Measurements from ENCODE around the gene VMAC. TPM values are rescaled to one million over a fixed set of nuclear protein-coding genes. Genes with fewer than 3 reads are reported as not detected.

The VMAC gene
- total and polyA plus RNA-seq, 2 of the 13 experiments (the other 11 are each of a cell fraction or from before 2014, with no cell fraction given): 2.4 TPM

DNA sequence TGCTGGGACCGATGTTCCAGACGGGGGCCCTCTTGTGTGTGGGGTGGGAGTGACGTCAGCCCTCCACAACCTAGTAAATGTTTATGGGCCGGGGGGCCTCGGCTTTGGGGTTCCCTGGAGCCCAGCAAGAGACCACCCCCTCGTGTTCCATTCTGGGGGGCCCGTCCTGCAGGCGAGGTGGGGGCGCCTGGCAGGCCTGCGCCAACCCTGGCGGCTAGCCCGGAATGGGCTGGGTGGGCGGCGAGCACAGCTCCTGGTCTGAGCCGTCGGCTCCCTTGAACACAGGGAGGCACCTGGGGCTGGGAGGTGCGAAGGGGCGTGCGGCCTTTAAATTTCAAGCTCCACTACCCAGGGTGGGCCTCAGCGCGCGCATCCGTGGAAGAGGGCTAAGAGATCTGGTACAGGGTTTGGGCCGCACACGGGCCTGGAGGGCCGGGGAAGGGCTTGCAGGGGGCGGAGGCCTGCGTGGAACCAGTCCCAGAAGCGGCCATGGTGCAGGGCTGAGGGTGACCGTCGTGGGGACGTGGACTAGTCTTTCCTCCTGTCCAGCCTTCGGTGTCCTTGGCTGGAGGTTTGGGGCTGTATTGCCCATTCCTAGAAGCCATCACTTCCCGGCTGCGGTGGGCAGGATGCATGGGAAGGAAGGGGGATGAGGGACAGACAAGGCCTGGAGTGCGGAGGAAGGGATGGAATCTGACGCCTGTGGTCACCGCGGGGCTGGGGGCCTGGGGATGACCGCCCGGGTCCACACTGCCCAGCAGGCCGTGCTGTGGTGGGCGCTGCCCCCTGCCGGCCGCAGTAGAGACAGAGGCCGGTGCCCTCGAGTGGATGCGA lies 12.5 kb upstream of the VMAC start (continued):
- TF ChIP-seq MAFG (CRISPR knock-in tag; IDR thresholded peaks at IDR 0.05) (no peak), HNRNPK (IDR thresholded peaks at IDR 0.05; ENCODE audit: low read depth, low read length, poor library complexity, severe bottlenecking) (peak; percentile 8), SIX1 (CRISPR knock-in tag; IDR thresholded peaks at IDR 0.05; ENCODE audit: borderline replicate concordance) (no peak), ATF7-NPFF (CRISPR knock-in tag; IDR thresholded peaks at IDR 0.05; ENCODE audit: low read depth) (peak; percentile 55; the same call in 1 of the 2 replicates), JUNB (CRISPR knock-in tag; IDR thresholded peaks at IDR 0.05; ENCODE audit: borderline replicate concordance) (no peak), NFIC (IDR thresholded peaks at IDR 0.05; ENCODE audit: low read length) (no peak), ZFP36L1 (CRISPR knock-in tag; IDR thresholded peaks at IDR 0.05) (0 out of 2 replicates have a peak, but pooled peaks have one; percentile 48), ZBTB42 (CRISPR knock-in tag; IDR thresholded peaks at IDR 0.05) (no peak), FOXA1 (IDR thresholded peaks at IDR 0.05) (no peak), FOXA1 (CRISPR knock-in tag; IDR thresholded peaks at IDR 0.05) (no peak), TEAD3 (CRISPR knock-in tag; optimal IDR thresholded peaks at IDR 0.05; ENCODE audit: borderline replicate concordance) (peak; percentile 44), KDM2A (CRISPR knock-in tag; IDR thresholded peaks at IDR 0.05; ENCODE audit: borderline replicate concordance, low read depth) (peak; percentile 98), RORA (CRISPR knock-in tag; IDR thresholded peaks at IDR 0.05) (no peak), BCL6 (CRISPR knock-in tag; IDR thresholded peaks at IDR 0.05) (peak; percentile 52), NR1H2 (CRISPR knock-in tag; IDR thresholded peaks at IDR 0.05; ENCODE audit: borderline replicate concordance, low read depth) (no peak), ZNF547 (CRISPR knock-in tag; IDR thresholded peaks at IDR 0.05) (no peak), TCF7 (IDR thresholded peaks at IDR 0.05; ENCODE audit: low read depth) (no peak), BHLHE40 (IDR thresholded peaks at IDR 0.05; ENCODE audit: low read length) (no peak), ZMYM2 (CRISPR knock-in tag; IDR thresholded peaks at IDR 0.05) (no peak; the same call in 1 of the 2 replicates), ZNF720 (CRISPR knock-in tag; IDR thresholded peaks at IDR 0.05) (no peak), ZMYM4 (CRISPR knock-in tag; IDR thresholded peaks at IDR 0.05) (0 out of 2 replicates have a peak, but pooled peaks have one; percentile 21), ZNF354B (CRISPR knock-in tag; IDR thresholded peaks at IDR 0.05) (no peak)
- TF ChIP-seq, protein P1, sequence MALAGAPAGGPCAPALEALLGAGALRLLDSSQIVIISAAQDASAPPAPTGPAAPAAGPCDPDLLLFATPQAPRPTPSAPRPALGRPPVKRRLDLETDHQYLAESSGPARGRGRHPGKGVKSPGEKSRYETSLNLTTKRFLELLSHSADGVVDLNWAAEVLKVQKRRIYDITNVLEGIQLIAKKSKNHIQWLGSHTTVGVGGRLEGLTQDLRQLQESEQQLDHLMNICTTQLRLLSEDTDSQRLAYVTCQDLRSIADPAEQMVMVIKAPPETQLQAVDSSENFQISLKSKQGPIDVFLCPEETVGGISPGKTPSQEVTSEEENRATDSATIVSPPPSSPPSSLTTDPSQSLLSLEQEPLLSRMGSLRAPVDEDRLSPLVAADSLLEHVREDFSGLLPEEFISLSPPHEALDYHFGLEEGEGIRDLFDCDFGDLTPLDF (CRISPR knock-in tag; IDR thresholded peaks at IDR 0.05): no peak
- TF ChIP-seq, protein P2, sequence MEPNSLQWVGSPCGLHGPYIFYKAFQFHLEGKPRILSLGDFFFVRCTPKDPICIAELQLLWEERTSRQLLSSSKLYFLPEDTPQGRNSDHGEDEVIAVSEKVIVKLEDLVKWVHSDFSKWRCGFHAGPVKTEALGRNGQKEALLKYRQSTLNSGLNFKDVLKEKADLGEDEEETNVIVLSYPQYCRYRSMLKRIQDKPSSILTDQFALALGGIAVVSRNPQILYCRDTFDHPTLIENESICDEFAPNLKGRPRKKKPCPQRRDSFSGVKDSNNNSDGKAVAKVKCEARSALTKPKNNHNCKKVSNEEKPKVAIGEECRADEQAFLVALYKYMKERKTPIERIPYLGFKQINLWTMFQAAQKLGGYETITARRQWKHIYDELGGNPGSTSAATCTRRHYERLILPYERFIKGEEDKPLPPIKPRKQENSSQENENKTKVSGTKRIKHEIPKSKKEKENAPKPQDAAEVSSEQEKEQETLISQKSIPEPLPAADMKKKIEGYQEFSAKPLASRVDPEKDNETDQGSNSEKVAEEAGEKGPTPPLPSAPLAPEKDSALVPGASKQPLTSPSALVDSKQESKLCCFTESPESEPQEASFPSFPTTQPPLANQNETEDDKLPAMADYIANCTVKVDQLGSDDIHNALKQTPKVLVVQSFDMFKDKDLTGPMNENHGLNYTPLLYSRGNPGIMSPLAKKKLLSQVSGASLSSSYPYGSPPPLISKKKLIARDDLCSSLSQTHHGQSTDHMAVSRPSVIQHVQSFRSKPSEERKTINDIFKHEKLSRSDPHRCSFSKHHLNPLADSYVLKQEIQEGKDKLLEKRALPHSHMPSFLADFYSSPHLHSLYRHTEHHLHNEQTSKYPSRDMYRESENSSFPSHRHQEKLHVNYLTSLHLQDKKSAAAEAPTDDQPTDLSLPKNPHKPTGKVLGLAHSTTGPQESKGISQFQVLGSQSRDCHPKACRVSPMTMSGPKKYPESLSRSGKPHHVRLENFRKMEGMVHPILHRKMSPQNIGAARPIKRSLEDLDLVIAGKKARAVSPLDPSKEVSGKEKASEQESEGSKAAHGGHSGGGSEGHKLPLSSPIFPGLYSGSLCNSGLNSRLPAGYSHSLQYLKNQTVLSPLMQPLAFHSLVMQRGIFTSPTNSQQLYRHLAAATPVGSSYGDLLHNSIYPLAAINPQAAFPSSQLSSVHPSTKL (CRISPR knock-in tag; IDR thresholded peaks at IDR 0.05): peak; percentile 63
- TF ChIP-seq, protein P3, sequence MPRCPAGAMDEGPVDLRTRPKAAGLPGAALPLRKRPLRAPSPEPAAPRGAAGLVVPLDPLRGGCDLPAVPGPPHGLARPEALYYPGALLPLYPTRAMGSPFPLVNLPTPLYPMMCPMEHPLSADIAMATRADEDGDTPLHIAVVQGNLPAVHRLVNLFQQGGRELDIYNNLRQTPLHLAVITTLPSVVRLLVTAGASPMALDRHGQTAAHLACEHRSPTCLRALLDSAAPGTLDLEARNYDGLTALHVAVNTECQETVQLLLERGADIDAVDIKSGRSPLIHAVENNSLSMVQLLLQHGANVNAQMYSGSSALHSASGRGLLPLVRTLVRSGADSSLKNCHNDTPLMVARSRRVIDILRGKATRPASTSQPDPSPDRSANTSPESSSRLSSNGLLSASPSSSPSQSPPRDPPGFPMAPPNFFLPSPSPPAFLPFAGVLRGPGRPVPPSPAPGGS (CRISPR knock-in tag; IDR thresholded peaks at IDR 0.05): no peak
